DMS 273 (cell line): ENCODE measurements around the gene HYDIN.
A peak's percentile ranks its signal among the peaks of the same experiment; 100 is the strongest.
"Not testable (repeated sequence)": the region's sequence is repeated elsewhere in the genome, so short reads cannot be mapped to it uniquely, and the experiment has no call there.

ENCODE experiments used
- DNase-seq: peaks from one replicate; lab custom pipeline; 2025; ENCODE audit not compliant: unreplicated experiment; lab: John Stamatoyannopoulos, UW

HYDIN gene

GRCh38 chr16:71143246-71143645, 87.3 kb downstream of the HYDIN start:
- not testable (repeated sequence) for DNase-seq

DNA sequence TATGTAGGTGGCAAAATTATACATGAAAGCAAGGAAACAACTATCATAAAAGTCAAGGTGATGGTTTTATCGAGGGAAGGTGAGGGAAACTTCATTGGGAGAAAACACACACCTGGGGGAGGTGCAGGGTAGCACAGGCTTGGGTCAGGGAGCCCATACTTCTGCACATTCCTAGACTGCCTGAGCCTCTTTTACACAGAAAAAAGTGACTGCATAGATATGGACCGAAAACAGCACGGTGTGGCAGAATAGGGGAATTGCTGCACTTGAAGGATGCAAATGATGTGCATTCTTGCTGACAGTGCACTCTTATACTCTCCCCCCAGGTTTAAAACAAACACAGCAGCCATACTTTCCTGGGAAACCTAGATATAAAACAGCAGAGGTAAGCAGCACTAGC, 120.0 kb downstream of the HYDIN start:
- not testable (repeated sequence) for DNase-seq

- not testable (repeated sequence) for DNase-seq
These were observed 120.8 kb downstream of the HYDIN start for GRCh38 chr16:71109656-71110208.

DNA sequence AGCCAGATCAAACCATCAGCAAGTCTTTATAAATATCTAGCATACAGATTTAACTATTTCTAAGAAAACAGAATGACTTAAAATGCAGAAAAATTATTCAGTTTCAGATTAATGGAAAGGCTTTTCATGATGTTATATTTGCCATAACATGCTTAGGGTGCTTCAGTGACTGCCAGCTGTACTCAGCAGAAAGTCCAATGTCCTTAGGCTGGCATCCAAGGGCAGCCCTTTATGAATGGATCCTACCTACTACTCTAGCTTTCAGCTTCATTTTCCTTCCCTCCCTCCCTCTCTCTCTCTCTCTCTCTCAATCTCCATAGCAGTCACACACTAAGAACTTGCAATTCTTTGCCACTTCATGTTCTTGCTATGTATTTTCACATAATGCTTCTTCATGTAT, 124.6 kb downstream of the HYDIN start:
- DNase-seq: not testable (repeated sequence)

DNA sequence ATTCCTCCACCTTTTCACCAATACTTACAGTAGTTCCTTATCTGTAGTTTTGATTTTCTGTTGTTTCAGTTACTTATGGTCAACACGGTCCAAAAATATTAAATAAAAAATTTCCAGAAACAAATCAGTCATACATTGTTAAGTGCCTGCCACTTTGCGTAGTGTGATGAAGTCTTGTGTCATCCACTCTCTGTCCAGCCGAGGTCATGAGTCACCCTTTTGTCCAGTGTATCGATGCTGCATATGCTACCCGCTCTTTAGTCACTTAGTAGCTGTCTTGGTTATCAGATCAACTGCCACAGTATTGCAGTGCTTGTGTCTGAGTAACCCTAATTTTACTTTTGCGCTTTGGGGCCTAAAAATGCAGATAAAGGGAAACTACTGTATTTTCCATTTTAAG, 146.9 kb downstream of the HYDIN start:
- not testable (repeated sequence) for DNase-seq

DNA sequence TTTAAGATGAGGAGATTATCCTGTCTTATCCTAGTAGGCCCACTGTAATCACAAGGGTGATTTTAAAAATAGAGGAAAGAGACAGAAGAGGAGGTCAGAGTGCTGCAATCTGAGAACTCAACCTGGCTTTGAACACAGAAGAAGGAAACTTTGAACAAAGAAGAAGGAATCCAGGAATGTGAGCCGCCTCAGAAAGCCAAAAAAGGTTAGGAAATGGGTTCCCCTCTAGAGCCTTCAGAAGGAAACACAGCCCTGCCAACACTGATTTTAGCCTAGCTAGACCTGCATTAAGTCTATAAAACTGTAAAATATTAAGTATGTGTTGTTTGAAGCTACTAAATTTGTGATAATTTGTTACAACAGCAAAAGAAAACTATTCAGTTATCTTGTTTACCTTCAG, 149.7 kb downstream of the HYDIN start:
- peak; percentile 2 for DNase-seq

GRCh38 chr16:71080262-71080661, 150.3 kb downstream of the HYDIN start:
- DNase-seq: not testable (repeated sequence)

GRCh38 chr16:71070651-71071050, 159.9 kb downstream of the HYDIN start:
- not testable (repeated sequence) for DNase-seq

- DNase-seq: not testable (repeated sequence)
These were observed 160.7 kb downstream of the HYDIN start for GRCh38 chr16:71069842-71070241.

DNA sequence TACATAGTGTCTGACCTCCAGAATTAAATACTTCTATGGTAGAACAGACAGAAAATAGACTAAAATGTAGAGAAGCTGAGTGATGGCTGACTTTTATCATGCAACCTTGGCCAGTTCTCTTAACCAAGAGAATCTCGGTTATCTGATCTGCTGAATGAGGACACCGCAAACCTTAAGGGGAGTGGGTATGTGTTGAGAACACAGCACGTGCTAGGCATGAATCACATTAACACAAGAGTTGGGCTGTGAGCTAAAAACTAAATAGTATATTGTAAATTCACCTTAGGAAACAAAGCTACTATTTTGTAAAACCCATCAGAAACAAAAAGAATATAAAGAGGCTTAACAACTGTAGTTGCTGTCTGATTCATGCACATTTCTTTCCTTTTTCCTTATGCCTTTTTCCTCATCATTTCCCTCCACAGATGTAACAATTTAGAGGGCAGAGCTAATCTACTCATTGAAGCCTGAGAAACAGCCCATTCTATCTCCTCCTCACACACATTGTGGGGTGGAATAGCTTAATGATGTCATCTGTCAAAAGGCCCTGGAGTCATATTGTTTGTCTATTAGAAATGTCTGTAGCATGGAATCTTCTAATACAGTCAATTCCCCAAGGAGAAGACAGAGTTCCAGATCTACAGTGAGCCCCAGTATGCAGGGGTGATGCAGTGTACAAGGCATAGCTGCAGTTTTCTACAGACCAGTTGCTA, 176.5 kb downstream of the HYDIN start:
- DNase-seq: not testable (repeated sequence)

GRCh38 chr16:71050307-71050706, 180.2 kb downstream of the HYDIN start:
- not testable (repeated sequence) for DNase-seq

DNA sequence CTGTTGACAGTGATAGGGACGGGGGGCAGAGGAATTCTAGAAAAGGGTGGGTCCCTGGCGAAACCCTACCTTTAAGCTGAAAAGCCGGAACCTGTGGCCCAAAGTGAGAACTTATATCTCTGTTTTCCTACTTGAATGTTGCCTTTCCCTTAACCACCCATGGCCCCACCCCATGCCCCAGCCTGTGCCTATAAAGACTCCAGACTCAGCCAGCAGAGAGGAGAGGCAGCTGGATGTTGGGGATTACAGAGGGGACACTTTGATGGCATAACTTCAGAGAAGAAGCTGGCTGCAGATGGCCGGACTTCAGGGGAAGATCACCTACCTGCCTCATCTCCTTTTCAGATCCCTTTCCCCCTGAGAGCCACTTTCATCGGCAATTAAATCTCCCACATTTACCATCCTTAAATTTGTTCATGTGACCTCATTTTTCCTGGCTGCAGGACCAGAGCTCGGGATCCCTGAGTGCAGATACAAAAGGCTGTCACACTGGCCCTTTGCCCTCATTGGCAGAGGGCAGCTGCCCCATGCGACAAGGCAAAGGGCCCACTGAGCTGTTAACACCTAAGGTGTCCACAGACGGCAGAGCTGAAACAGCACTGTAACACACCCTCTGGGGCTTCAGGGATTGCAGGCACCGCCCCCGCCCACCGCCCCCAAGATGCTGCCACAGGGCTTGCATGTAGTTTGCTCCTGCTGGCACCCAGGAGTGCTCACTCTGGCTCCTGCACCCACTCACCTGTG, 191.0 kb downstream of the HYDIN start:
- DNase-seq: not testable (repeated sequence)

- DNase-seq: not testable (repeated sequence)
These were observed 192.1 kb downstream of the HYDIN start for GRCh38 chr16:71038421-71038820.

GRCh38 chr16:71037987-71038386, 192.5 kb downstream of the HYDIN start:
- DNase-seq: not testable (repeated sequence)

DNA sequence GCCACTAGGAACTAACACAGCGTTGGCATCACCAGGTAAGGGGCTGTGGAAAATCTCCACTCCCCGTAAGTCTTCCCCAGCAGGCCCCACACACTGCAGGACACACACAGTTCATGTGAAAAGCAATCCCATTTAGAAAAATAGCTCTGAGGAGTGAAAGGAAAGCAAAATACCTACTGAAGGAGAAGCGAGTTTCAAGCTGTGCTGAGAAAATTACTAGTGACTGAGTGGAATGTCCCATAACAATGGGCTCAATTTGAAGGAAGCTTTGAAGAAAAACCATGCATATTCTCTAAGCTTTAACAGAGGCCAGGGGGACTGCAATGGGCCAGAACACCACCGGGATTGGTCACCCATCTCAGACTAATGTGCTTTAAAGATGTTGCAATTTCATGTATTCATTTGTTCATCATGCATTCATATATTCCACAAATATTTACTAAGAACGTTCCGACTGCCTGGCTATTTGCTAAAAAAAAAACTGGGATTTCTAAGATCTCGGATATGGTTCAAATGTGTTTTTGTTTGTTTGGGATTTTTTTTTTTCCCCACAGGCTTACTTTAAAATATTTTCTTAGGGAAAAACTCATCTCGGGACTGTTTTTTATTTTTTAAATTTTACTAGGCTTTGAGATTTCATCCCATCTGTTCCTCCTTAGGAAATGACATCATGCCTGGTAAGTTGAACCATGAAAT, 202.3 kb downstream of the HYDIN start:
- DNase-seq: not testable (repeated sequence)

DNA sequence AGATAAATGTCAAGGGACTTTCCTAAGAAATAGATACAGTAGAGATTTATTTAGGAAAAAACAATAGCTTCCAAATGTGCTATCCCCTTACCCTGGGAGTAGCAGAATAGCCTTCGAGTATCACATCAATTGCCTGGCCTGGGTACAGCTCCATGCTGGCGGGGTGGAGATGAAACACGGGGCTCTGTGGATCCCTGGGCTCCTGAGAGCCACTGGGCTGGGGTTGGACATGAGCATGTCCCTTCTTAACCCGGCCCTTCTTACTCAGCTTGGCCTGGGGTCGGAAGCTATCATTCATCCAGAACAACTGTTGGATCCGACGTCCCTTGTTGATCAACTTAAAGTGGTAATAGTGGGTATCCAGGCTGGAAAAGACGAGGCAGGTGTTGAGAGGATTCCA, 203.0 kb downstream of the HYDIN start:
- DNase-seq: not testable (repeated sequence)

GRCh38 chr16:71023851-71024439, 206.6 kb downstream of the HYDIN start:
- DNase-seq: not testable (repeated sequence)

DNA sequence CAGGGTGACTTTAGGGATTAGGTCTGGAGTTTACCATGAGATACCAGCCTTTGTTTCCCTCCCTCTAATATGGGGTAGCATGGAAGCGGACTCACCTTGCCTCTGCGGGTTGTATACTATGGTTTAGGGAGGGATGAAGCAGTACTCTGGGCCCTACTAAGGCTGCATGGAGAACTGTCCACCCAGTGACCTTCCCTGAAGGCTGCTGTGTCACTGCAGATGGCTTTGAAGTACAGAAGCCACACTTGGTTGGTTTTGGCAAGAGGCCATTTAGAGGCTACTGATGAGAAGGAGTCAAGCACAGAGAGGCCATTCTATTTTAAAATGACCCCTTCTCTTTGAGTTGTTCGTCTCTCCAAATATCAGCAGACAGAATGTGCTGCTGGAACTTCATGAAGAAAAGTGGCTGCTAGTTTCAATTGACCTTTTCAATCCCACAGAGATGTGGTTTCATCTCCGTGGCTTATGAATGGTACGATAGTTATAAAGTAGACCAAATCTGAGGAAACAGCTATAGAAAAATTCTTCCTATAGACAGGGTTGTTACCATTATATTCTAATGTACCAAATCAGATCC, 208.5 kb downstream of the HYDIN start:
- DNase-seq: not testable (repeated sequence)

DNA sequence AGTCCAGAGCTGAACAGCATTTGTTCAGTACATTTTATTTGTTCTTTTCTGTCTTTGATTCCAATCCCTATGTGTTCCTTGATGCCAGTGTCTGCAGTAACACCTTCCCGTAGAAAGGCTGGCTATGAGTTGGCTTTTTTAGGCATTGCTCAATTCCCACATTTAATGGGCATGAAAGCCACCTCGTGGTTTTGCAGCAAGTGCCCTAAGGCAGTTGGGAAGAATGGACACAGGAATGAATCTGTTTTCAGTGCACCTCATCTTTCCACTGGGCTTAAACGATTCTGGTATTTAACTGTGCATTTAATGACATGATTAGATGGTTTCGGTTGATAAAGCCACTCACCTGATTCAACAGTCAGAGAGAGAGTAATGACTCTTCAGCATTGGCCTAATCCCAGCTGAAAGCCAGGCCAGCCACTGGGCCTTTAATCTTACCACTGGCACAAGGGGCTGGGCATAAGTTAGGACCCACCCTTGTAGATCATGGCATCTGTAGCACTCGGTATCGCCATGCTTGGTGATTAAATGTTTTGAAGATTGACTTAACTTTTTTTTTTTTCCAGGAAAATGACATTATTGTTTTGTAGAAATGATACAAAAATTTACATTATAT, 211.3 kb downstream of the HYDIN start:
- DNase-seq: not testable (repeated sequence)

- not testable (repeated sequence) for DNase-seq
These were observed 215.1 kb downstream of the HYDIN start for GRCh38 chr16:71015419-71015818.
